Immature natural killer cell (primary cell): ENCODE data around the gene HPN. TPM values are rescaled to one million over a fixed set of nuclear protein-coding genes. Genes with fewer than 3 reads are reported as not detected.
A peak's percentile ranks its signal among the peaks of the same experiment; 100 is the strongest.

Experiments
- DNase-seq, 3 donors: peaks; one replicate each; pipeline ENCODE4 v3.0.0; 2022; ENCODE audit warnings: mixed read lengths in 1 of 3
- H3K27ac Mint-ChIP-seq, 6 donors: one replicate each; pipeline ENCODE4 v1.8.0; 2020; ENCODE audit warnings: mixed read lengths in 6 of 6, mild to moderate bottlenecking in 5 of 6, inconsistent platforms in 4 of 6, moderate library complexity in 3 of 6
- H3K27me3 Mint-ChIP-seq, 3 donors: one replicate each; pipeline ENCODE4 v1.8.0; 2020 to 2021; ENCODE audit warnings: low read depth in 3 of 3, mild to moderate bottlenecking in 3 of 3, mixed read lengths in 3 of 3, moderate library complexity in 3 of 3, inconsistent platforms in 1 of 3
- H3K36me3 Mint-ChIP-seq, 3 donors: one replicate each; pipeline ENCODE4 v1.8.0; 2020; ENCODE audit warnings: mixed read lengths in 3 of 3, inconsistent platforms in 2 of 3, mild to moderate bottlenecking in 2 of 3
- H3K4me1 Mint-ChIP-seq, 2 donors: one replicate each; pipeline ENCODE4 v1.8.0; 2020; ENCODE audit warnings: inconsistent platforms in 2 of 2, mild to moderate bottlenecking in 2 of 2, mixed read lengths in 2 of 2, moderate library complexity in 1 of 2
- H3K4me3 Mint-ChIP-seq, 5 donors: one replicate each; pipeline ENCODE4 v1.8.0; 2020; ENCODE audit warnings: mild to moderate bottlenecking in 5 of 5, mixed read lengths in 5 of 5, inconsistent platforms in 3 of 5, moderate library complexity in 3 of 5
- H3K9me3 Mint-ChIP-seq, 6 donors: one replicate each; pipeline ENCODE4 v1.8.0; 2020; ENCODE audit warnings: mild to moderate bottlenecking in 6 of 6, mixed read lengths in 6 of 6, inconsistent platforms in 4 of 6, moderate library complexity in 3 of 6
- polyA plus RNA-seq, 3 donors: library from polyadenylated mRNA; unstranded; fragments of 300-500 nt; fragmentation: Illumina TruSeq; gene quantifications; one replicate each; pipeline ENCODE4 v1.2.3, GENCODE V29; 2021

The HPN gene
- polyA plus RNA-seq, 3 donors from 2014 or later, result not detected

DNA sequence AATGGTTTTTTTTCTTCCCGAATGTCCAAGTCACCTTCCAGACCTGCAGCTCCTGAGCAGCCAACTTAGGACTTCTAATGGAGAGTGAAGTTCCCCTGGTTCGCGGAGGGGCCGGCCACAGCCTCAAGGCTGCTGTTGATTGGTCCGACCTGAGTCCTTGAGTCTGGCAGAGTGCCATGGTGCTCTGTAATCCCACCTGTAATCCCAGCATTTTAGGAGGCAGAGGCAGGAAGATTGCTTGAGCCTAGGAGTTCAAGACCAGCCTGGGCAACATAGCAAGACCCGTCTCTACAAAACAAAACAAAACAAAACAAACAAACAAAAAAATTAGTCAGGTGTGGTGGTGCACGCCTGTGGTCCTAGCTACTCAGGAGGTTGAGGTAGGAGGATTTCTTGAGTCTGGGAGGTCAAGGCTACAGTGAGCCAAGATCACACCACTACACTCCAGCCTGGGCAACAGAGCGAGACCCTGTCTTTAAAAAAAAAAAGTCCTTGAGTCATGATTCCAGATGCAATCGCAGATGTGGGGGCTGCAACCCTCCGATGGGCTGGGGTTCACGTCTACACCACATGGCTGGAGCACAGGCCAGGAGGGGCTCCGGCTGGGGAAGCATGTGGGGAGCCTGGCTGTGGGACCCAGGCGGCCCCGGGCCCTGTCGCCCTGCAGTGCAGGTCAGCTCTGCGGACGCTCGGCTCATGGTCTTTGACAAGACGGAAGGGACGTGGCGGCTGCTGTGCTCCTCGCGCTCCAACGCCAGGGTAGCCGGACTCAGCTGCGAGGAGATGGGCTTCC is 17.7 kb downstream of the HPN start:
- H3K4me1 Mint-ChIP-seq, result no peaks in the 10 kb centered on the region
- H3K9me3 Mint-ChIP-seq, result no peaks in the 10 kb centered on the region
- peaks cover 1 to 14% (median 3%) of the 10 kb centered on the region in 3 donors for H3K27me3 Mint-ChIP-seq
- no peaks in the 10 kb centered on the region for H3K36me3 Mint-ChIP-seq
- H3K4me3 Mint-ChIP-seq, result no peak overlapping the region
- H3K27ac Mint-ChIP-seq, result no peak overlapping the region
- no peak for DNase-seq

GRCh38 chr19:35059799-35060091 is 18.2 kb downstream of the HPN start:
- Mint-ChIP-seq H3K4me1 (no peaks in the 10 kb centered on the region), H3K9me3 (no peaks in the 10 kb centered on the region), H3K36me3 (no peaks in the 10 kb centered on the region), H3K27me3 (peaks cover 1 to 14% (median 3%) of the 10 kb centered on the region in 3 donors), H3K4me3 (no peak overlapping the region), H3K27ac (no peak overlapping the region)
- DNase-seq, result no peak

DNA sequence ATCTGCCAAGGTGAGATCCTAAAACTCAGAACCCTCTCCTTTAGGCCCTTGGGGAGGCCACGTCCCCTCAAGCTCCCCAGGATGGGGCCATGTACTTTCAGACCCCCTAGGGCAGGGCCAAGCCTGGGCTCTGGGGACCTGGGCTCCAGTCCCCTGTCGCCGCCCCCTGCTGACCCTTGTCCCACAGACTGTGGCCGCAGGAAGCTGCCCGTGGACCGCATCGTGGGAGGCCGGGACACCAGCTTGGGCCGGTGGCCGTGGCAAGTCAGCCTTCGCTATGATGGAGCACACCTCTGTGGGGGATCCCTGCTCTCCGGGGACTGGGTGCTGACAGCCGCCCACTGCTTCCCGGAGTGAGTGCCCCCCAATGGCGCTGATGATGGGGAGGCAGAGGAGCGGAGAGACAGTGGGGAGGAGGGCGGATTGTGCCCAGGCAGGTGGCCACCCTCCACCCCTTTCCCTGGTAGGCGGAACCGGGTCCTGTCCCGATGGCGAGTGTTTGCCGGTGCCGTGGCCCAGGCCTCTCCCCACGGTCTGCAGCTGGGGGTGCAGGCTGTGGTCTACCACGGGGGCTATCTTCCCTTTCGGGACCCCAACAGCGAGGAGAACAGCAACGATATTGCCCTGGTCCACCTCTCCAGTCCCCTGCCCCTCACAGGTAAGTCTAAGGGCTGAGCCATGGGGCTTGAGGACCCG is 18.8 kb downstream of the HPN start:
- DNase-seq, result no peak
- no peaks in the 10 kb centered on the region for H3K9me3 Mint-ChIP-seq

GRCh38 chr19:35061583-35062373 is 20.3 kb downstream of the HPN start:
- H3K36me3 Mint-ChIP-seq, result no peaks in the 10 kb centered on the region
- H3K4me1 Mint-ChIP-seq, result peaks cover 2 to 4% of the 10 kb centered on the region in 2 donors
- H3K9me3 Mint-ChIP-seq, result no peaks in the 10 kb centered on the region
- no peak overlapping the region for H3K4me3 Mint-ChIP-seq
- peaks cover 0 to 12% (median 3%) of the 10 kb centered on the region in 3 donors for H3K27me3 Mint-ChIP-seq
- peak overlapping the region in 2 of 6 donors; percentile 4 to 7 for H3K27ac Mint-ChIP-seq
- no peak for DNase-seq

More for the DNA sequence above, 18.8 kb downstream of the HPN start:
- H3K36me3 Mint-ChIP-seq, result no peaks in the 10 kb centered on the region
- peaks cover 1 to 16% (median 3%) of the 10 kb centered on the region in 3 donors for H3K27me3 Mint-ChIP-seq
- no peak overlapping the region for H3K4me3 Mint-ChIP-seq
- H3K27ac Mint-ChIP-seq, result no peak overlapping the region
- H3K4me1 Mint-ChIP-seq, result no peaks in the 10 kb centered on the region

DNA sequence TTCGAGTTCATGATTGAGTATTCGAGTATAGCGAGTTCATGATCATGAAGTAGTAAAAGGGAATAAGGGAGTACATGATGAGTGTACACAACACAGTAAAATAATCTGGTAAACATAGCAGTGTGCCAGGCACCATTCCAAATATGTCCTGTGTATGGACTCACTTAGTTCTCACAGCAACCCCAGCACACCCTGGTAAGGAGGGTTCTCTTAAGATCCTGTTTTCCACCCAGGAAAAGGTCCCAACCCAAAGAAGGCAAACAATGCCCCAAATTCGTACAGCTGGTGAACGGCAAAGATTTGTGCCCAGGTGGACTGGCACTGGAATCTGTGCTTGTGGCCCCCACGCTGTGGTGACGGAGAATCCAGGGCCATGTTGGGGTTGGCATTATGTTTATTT is 21.4 kb downstream of the HPN start:
- peaks cover 3 to 12% (median 3%) of the 10 kb centered on the region in 3 donors for H3K27me3 Mint-ChIP-seq
- DNase-seq, result no peak
- peaks cover 7 to 9% of the 10 kb centered on the region in 2 donors for H3K4me1 Mint-ChIP-seq
- no peaks in the 10 kb centered on the region for H3K9me3 Mint-ChIP-seq
- no peaks in the 10 kb centered on the region for H3K36me3 Mint-ChIP-seq
- no peak overlapping the region for H3K4me3 Mint-ChIP-seq
- no peak overlapping the region for H3K27ac Mint-ChIP-seq

DNA sequence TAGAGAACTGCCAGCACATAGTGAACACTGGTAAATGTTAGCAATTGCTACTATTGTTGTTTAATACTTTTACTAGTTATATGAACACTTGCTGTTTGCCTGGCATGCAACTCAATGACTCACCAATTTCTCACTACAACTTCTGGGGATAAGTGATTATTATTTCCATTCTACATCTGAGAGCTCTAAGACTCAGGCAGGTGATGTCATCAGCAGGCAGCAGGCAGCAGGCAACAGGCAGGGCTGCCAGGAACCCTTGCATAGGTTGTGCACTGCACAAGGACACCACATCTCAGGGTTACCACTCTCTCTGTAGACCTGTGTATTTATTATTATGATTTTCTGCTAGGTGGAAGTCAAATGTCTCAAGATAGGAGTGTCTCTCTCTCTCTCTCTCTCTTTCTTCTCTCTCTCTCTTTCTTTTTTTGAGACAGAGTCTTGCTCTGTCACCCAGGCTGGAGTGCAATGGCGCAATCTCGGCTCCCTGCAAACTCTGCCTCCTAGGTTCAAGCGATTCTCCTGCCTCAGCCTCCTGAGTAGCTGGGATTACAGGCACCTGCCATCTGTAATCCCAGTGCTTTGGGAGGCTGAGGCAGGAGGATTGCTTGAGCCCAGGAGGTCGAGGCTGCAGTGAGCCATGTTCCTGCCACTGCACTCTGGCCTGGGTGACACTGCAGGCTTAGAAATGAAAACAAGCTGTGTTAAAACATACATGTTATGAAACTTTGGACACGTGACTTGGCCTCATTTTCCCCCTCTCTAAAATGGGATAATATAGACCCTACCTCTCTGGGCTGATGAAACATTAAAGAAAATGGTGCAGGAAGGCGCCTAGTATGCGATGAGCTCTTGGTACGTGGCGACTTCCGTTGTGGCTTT is 22.7 kb downstream of the HPN start:
- H3K27ac Mint-ChIP-seq, result no peak overlapping the region
- DNase-seq, result no peak
- peaks cover 7 to 9% of the 10 kb centered on the region in 2 donors for H3K4me1 Mint-ChIP-seq
- H3K27me3 Mint-ChIP-seq, result peaks cover 3 to 12% (median 3%) of the 10 kb centered on the region in 3 donors
- H3K9me3 Mint-ChIP-seq, result no peaks in the 10 kb centered on the region
- H3K4me3 Mint-ChIP-seq, result no peak overlapping the region
- H3K36me3 Mint-ChIP-seq, result no peaks in the 10 kb centered on the region

GRCh38 chr19:35065574-35065973 is 24.1 kb downstream of the HPN start:
- peaks cover 0 to 7% (median under 1%) of the 10 kb centered on the region in 6 donors for H3K9me3 Mint-ChIP-seq
- no peaks in the 10 kb centered on the region for H3K36me3 Mint-ChIP-seq
- no peak for DNase-seq
- H3K27ac Mint-ChIP-seq, result no peak overlapping the region
- H3K27me3 Mint-ChIP-seq, result peaks cover 2 to 12% (median 3%) of the 10 kb centered on the region in 3 donors
- peaks cover 7 to 9% of the 10 kb centered on the region in 2 donors for H3K4me1 Mint-ChIP-seq
- no peak overlapping the region for H3K4me3 Mint-ChIP-seq

- DNase-seq, result no peak
- H3K4me1 Mint-ChIP-seq, result peaks cover 7 to 9% of the 10 kb centered on the region in 2 donors
- peaks cover 0 to 10% (median 2%) of the 10 kb centered on the region in 6 donors for H3K9me3 Mint-ChIP-seq
- no peaks in the 10 kb centered on the region for H3K36me3 Mint-ChIP-seq
- no peak overlapping the region for H3K27ac Mint-ChIP-seq
- no peak overlapping the region for H3K4me3 Mint-ChIP-seq
- H3K27me3 Mint-ChIP-seq, result peaks cover 2 to 12% (median 3%) of the 10 kb centered on the region in 3 donors
Measured at GRCh38 chr19:35066121-35066520, 24.6 kb downstream of the HPN start.

DNA sequence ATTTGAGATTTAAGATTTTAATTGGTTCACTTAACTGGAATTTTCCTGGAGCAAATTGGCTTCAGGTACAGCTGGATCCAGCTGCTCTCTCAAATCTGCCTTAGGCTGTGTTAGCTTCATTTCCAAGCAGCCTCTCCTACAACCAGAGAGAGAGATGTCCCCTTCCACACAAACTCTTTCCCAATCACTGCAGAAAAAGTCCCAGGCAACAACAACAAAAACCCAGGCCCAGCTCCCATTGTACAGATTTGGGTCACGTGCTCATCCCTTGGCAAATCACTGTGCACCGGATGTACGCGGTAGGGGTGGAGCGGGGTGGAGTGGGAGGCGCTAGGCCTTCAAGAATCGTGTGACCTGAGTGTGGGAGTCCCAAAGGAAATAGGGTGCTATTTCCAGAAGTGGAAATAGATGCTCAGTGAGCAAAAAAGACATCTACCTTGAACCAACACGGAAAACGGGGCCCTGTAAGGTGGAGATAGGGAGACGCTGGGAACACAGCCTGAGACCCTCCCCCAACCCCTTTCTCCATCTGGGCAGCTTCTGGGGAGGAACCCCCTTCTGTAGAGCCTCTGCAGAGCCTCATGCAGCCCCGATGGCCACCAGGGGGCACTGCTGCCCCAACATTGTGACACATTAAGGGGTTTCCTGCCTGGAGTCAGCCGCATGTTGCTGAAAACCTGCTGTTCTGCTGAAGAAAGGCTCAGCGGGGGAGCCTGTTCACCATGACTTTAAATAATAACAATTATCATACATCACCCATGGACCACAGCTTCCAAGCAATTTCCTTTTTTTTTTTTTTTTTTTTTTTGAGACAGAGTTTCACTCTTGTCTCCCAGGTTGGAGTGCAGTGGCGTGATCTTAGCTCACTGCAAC is 25.4 kb downstream of the HPN start:
- peak overlapping the region in 1 of 5 donors; percentile 46 for H3K4me3 Mint-ChIP-seq
- peaks cover 2 to 9% (median 3%) of the 10 kb centered on the region in 3 donors for H3K27me3 Mint-ChIP-seq
- DNase-seq, result peak; percentile 82 to 84 (median 83)
- H3K4me1 Mint-ChIP-seq, result peaks cover 7 to 9% of the 10 kb centered on the region in 2 donors
- no peaks in the 10 kb centered on the region for H3K36me3 Mint-ChIP-seq
- peak overlapping the region in 4 of 6 donors; percentile 12 to 72 (median 40) for H3K27ac Mint-ChIP-seq
- peaks cover 0 to 10% (median 2%) of the 10 kb centered on the region in 6 donors for H3K9me3 Mint-ChIP-seq

DNA sequence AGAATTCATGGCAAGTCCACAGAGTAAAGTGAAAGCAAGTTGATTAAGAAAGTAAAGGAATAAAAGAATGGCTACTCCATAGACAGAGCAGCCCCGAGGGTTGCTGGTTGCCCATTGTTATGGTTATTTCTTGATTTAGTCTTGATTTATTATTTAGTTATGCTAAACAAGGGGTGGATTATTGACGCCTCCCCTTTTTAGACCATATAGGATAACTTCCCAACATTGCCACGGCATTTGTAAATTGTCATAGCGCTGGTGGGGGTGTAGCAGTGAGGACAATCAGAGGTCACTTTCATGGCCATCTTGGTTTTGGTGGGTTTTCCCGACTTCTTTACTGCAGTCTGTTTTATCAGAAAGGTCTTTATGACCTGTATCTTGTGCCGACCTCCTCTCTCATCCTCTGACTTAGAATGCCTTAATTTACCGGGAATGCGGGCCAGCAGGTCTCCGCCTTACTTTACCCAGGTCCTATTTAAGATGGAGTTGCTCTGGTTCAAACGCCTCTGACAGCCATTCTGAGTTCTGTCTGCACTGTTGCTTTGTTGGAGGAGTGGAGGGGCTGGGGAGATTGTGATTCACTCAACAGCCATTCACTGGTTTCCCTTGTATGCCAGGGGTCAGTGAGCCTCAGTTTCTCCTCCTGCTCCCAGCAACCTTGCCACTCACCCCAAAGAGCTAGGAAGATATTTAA is 27.6 kb downstream of the HPN start:
- Mint-ChIP-seq H3K27ac (no peak overlapping the region), H3K9me3 (peaks cover 0 to 10% (median 2%) of the 10 kb centered on the region in 6 donors), H3K36me3 (no peaks in the 10 kb centered on the region), H3K4me1 (peaks cover 7 to 9% of the 10 kb centered on the region in 2 donors), H3K4me3 (no peak overlapping the region), H3K27me3 (peaks cover 2 to 3% (median 2%) of the 10 kb centered on the region in 3 donors)
- DNase-seq, result no peak

- no peak for DNase-seq
- H3K9me3 Mint-ChIP-seq, result peaks cover 0 to 10% (median 2%) of the 10 kb centered on the region in 6 donors
- H3K27me3 Mint-ChIP-seq, result peaks cover 2 to 3% (median 2%) of the 10 kb centered on the region in 3 donors
- no peak overlapping the region for H3K27ac Mint-ChIP-seq
- H3K4me1 Mint-ChIP-seq, result peaks cover 7 to 9% of the 10 kb centered on the region in 2 donors
- no peaks in the 10 kb centered on the region for H3K36me3 Mint-ChIP-seq
- H3K4me3 Mint-ChIP-seq, result no peak overlapping the region
Measured at GRCh38 chr19:35069696-35070095, 28.2 kb downstream of the HPN start.

- H3K4me3 Mint-ChIP-seq, result no peak overlapping the region
- no peaks in the 10 kb centered on the region for H3K36me3 Mint-ChIP-seq
- DNase-seq, result no peak
- H3K27ac Mint-ChIP-seq, result no peak overlapping the region
- H3K27me3 Mint-ChIP-seq, result peaks cover 0 to 5% (median 2%) of the 10 kb centered on the region in 3 donors
- peaks cover 0 to 10% (median 2%) of the 10 kb centered on the region in 6 donors for H3K9me3 Mint-ChIP-seq
- peaks cover 7 to 9% of the 10 kb centered on the region in 2 donors for H3K4me1 Mint-ChIP-seq
Measured at GRCh38 chr19:35070471-35070870, 28.9 kb downstream of the HPN start.
